Glutamatergic neuron (in vitro differentiated cells): ENCODE data around the gene TSNAXIP1. TPM values are rescaled to one million over a fixed set of nuclear protein-coding genes. Genes with fewer than 3 reads are reported as not detected.
"Not testable (repeated sequence)": the region's sequence is repeated elsewhere in the genome, so short reads cannot be mapped to it uniquely, and the experiment has no call there.

Source experiments
- DNase-seq: peaks from one replicate; pipeline ENCODE4 v3.0.0; 2022
- H3K27ac Mint-ChIP-seq: one replicate; pipeline ENCODE4 v1.8.0; 2020; ENCODE audit warnings: mild to moderate bottlenecking, mixed read lengths, inconsistent platforms; ENCODE audit not compliant: unreplicated experiment
- H3K27me3 Mint-ChIP-seq: one replicate; pipeline ENCODE4 v1.8.0; 2020; ENCODE audit warnings: mild to moderate bottlenecking, moderate library complexity, mixed read lengths, inconsistent platforms; ENCODE audit not compliant: unreplicated experiment
- H3K36me3 Mint-ChIP-seq: one replicate; pipeline ENCODE4 v1.8.0; 2020; ENCODE audit warnings: mild to moderate bottlenecking, mixed read lengths, inconsistent platforms; ENCODE audit not compliant: unreplicated experiment
- H3K4me1 Mint-ChIP-seq: one replicate; pipeline ENCODE4 v1.8.0; 2020; ENCODE audit warnings: mild to moderate bottlenecking, low read depth, mixed read lengths, inconsistent platforms; ENCODE audit not compliant: unreplicated experiment
- H3K4me3 Mint-ChIP-seq: one replicate; pipeline ENCODE4 v1.8.0; 2020; ENCODE audit warnings: mild to moderate bottlenecking, mixed read lengths, inconsistent platforms; ENCODE audit not compliant: unreplicated experiment
- H3K9me3 Mint-ChIP-seq: one replicate; pipeline ENCODE4 v1.8.0; 2020; ENCODE audit warnings: mild to moderate bottlenecking, moderate library complexity, mixed read lengths, inconsistent platforms; ENCODE audit not compliant: unreplicated experiment
- total RNA-seq: library from RNA; stranded (reverse); fragmentation: NEBNext Ultra II Directional; extraction: Animal tissue kit (Norgen Biotek cat#: 25700); gene quantifications from one replicate; pipeline ENCODE4 v1.2.1, GENCODE V29; 2021; ENCODE audit not compliant: unreplicated experiment
- TF ChIP-seq, protein P1 (sequence below): fragments of 200-600 bp; sonication (generic); IDR thresholded peaks from one replicate; pipeline ENCODE4 v1.5.0; 2021; ENCODE audit not compliant: partially characterized antibody, unreplicated experiment

The TSNAXIP1 gene
- total RNA-seq, 1 donor from 2014 or later = 3.4 TPM

DNA sequence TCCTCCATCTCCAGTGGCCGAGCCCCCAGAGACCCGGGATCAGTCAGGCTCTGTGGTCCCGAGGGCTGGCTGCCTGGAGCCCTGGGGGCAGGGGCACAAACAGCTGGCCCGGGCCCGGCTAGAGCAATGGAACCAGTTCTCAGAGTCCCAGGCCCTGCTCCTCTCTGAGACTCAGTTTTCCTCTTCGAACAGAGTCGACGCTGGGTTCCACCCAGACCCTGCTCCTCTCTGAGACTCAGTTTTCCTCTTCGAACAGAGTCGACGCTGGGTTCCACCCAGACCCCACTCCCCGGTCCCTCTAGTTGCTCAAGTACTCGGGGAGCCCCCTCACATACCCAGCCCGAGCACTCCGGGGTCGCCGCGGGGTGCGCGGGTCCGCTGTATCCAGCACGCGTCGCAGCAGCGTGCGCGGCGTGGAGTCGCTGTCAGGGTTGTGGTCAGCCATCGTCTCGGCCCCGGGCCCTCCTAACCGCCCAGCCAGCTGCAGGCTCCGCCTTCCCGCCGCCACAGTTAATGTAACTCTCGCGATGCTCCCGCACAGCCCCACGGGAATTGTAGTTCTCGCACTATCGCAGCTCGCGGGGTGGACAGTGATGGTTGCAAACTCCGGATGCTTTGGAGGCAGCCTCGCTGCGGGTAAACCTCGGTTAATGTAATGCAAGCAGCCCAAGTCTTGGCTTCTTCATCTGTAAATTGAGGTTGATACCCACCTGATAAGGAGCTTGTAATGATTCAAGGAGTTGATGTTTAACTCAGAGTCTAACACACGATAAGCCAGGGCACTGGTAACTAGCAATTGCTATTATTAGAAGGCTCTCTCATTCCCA lies 26.9 kb downstream of the TSNAXIP1 start:
- peaks cover 8% of the 10 kb centered on the region for H3K27me3 Mint-ChIP-seq
- peak overlapping the region; percentile 83 for H3K4me3 Mint-ChIP-seq
- peaks cover 5% of the 10 kb centered on the region for H3K36me3 Mint-ChIP-seq
- TF ChIP-seq, protein P1, sequence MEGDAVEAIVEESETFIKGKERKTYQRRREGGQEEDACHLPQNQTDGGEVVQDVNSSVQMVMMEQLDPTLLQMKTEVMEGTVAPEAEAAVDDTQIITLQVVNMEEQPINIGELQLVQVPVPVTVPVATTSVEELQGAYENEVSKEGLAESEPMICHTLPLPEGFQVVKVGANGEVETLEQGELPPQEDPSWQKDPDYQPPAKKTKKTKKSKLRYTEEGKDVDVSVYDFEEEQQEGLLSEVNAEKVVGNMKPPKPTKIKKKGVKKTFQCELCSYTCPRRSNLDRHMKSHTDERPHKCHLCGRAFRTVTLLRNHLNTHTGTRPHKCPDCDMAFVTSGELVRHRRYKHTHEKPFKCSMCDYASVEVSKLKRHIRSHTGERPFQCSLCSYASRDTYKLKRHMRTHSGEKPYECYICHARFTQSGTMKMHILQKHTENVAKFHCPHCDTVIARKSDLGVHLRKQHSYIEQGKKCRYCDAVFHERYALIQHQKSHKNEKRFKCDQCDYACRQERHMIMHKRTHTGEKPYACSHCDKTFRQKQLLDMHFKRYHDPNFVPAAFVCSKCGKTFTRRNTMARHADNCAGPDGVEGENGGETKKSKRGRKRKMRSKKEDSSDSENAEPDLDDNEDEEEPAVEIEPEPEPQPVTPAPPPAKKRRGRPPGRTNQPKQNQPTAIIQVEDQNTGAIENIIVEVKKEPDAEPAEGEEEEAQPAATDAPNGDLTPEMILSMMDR = no peak
- DNase-seq = peak; percentile 98
- peak overlapping the region; percentile 67 for H3K27ac Mint-ChIP-seq
- H3K4me1 Mint-ChIP-seq = peaks cover 4% of the 10 kb centered on the region
- peaks cover 7% of the 10 kb centered on the region for H3K9me3 Mint-ChIP-seq

DNA sequence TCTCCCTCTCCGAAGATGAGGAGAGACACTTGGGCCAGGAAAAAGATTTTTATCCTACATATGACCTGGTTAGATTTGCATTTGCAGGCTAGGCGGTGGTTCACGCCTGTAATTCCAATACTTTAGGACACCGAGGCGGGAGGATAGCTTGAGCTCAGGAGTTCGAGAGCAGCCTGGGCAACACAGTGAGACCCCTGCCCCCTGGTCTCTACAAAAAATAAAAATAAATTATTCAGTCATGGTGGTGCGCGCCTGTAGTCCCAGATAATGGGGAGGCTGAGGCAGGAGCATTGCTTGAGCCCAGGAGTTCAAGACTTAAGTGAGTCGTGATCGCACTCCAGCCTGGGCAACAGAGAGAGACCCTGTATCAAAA lies 27.5 kb downstream of the TSNAXIP1 start:
- no peak for DNase-seq
- Mint-ChIP-seq H3K9me3 (peaks cover 7% of the 10 kb centered on the region), H3K27me3 (peaks cover 6% of the 10 kb centered on the region), H3K27ac (peak overlapping the region; percentile 33), H3K4me1 (peaks cover 4% of the 10 kb centered on the region), H3K4me3 (peak overlapping the region; percentile 83), H3K36me3 (peaks cover 5% of the 10 kb centered on the region)
- TF ChIP-seq, protein P1 = no peak

DNA sequence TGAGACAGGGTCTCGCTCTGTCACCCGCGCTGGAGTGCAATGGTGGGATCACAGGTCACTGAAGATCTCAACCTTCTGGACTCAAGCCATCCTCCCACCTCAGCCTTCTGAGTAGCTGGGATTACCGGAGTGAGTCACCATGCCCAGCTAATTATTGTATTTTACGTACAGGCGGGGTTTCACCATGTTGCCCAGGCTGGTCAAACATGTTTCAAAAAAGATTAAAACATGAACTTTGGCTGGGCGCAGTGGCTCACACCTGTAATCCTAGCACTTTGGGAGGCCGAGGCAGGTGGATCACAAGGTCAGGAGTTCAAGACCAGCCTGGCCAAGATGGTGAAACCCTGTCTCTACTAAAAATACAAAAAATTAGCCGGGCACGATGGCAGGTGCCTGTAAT lies 30.5 kb downstream of the TSNAXIP1 start:
- H3K27ac Mint-ChIP-seq, DNase-seq, H3K4me3 Mint-ChIP-seq, H3K27me3 Mint-ChIP-seq, H3K4me1 Mint-ChIP-seq, H3K36me3 Mint-ChIP-seq, H3K9me3 Mint-ChIP-seq: not testable (repeated sequence)

DNA sequence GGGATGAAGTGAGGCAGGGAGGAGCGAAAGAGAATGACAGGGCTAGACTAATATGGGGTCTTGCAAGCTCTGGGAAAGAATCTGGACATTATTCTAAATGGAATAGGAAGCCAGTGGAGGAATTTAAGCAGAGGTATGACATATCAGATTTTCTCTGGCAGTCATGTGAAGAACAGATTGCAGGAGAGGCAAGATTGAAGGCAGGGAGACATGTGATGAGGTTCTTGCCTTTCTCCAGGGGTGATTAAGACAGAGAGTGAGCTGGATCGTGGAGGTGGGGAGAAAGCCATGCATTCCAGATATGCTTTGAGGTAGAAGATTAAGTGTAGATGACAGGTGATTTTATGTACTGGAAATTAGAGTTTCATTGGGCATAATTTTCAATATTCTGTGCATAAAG lies 31.1 kb downstream of the TSNAXIP1 start:
- Mint-ChIP-seq H3K9me3 (peaks cover 4% of the 10 kb centered on the region), H3K27me3 (peaks cover 6% of the 10 kb centered on the region), H3K4me1 (peaks cover 3% of the 10 kb centered on the region), H3K36me3 (no peaks in the 10 kb centered on the region), H3K4me3 (no peak overlapping the region), H3K27ac (no peak overlapping the region)
- DNase-seq = no peak
- TF ChIP-seq, protein P1 = no peak

DNA sequence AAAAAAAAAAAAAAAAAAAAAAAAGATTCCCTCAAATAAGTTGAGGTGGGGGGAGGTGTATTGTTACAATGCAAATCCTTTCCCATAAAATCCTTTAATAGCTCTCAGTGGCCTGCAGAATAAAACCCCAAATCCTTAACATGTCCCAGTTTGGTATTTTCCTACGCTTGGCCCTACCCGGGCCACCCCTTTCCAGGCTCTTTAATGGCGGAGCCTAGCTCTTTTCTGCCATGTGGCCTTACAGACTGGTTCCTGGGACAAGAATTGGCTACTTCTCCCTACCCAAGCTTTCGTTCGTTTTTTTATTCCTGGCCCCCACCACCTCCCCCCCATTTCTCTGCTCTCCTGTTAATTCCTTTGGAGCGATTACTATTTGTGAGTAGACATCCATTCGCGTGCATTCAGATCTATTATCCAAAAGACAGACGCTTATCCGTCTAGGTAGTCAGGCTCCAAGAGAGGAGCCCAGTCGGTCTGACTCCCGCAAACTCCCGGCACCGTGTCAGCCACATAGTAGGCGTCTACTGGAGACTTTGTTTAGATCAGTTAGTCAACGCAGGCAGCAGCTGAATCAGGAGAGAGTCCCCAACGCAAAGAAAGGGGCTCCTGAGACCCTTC lies 34.6 kb downstream of the TSNAXIP1 start:
- H3K9me3 Mint-ChIP-seq = peaks cover 11% of the 10 kb centered on the region
- H3K4me3 Mint-ChIP-seq = peak overlapping the region; percentile 89
- H3K27ac Mint-ChIP-seq = peak overlapping the region; percentile 72
- TF ChIP-seq, protein P1 = no peak
- H3K36me3 Mint-ChIP-seq = no peaks in the 10 kb centered on the region
- no peak for DNase-seq
- H3K27me3 Mint-ChIP-seq = peaks cover 5% of the 10 kb centered on the region
- peaks cover 26% of the 10 kb centered on the region for H3K4me1 Mint-ChIP-seq
